GM21619 (cell line): ENCODE data around the gene ACSS3.
"Not testable (repeated sequence)": the region's sequence is repeated elsewhere in the genome, so short reads cannot be mapped to it uniquely, and the experiment has no call there.

Experiments
- ATAC-seq: cut with Tn5 transposase; IDR thresholded peaks from one replicate; pipeline ENCODE4 v1.9.1; 2021; ENCODE audit not compliant: unreplicated experiment

ACSS3 gene

DNA sequence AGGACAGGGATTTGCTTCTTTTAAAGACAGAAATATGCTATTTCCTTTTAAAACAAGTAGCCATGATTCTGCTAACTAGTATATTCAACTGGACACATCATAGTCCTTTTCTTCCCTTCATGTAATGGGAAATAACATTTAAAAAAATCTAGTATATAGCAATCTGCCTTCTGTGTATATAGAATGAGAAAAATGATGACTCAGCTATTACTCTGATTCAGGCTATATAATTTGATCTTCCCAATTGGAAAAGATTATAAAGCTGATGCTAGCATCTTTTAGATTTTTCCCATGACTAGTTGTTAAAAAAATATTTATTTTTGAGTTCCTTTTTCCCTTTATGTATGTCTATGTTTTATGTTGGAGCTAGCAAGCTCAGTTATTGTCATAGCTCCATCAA is 86.9 kb downstream of the ACSS3 start:
- ATAC-seq = no peak

GRCh38 chr12:81166790-81167189 is 88.9 kb downstream of the ACSS3 start:
- no peak for ATAC-seq

- ATAC-seq = no peak
These were observed 89.8 kb downstream of the ACSS3 start for GRCh38 chr12:81167694-81168093.

DNA sequence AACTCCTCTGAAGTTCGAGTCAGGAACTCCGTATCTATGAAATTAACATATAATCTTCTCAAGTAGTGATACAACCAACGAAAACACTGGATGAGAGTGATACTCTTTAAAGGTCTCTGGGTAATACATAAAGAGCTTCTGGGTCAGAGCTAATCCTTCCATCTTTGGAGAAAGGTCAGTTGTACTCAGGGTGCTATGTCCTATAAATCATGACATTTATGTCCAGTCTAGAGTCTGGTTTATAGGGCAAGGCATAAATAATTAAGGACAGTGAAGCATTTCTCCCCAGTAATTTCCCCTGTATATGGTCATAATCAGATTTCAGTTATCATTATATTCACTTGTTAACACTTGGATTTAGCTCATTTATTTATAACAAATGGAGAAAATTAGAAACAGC is 90.6 kb downstream of the ACSS3 start:
- no peak for ATAC-seq

- ATAC-seq = no peak
These were observed 92.2 kb downstream of the ACSS3 start for GRCh38 chr12:81170072-81170471.

GRCh38 chr12:81172851-81173250 is 95.0 kb downstream of the ACSS3 start:
- ATAC-seq = no peak

GRCh38 chr12:81174664-81175063 is 96.8 kb downstream of the ACSS3 start:
- no peak for ATAC-seq

DNA sequence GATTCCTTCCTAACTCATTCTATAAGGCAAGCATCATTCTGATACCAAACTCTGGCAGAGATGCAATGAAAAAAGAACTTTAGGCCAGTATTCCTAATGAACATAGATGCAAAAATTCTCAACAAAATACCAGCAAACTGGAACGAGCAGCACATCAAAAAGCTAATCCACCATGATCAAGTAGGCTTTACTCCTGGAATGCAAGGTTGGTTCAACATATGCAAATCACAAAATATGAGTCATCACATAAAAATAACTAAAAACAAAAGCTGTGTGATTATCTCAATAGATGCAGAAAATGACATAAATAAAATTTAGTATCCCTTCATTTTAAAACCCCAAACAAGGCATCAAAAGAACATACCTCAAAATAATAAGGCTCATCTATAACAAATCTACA is 98.9 kb downstream of the ACSS3 start:
- ATAC-seq = no peak

- ATAC-seq = no peak
These were observed 103.8 kb downstream of the ACSS3 start for GRCh38 chr12:81181691-81182090.

- no peak for ATAC-seq
These were observed 109.8 kb downstream of the ACSS3 start for GRCh38 chr12:81187686-81188085.

DNA sequence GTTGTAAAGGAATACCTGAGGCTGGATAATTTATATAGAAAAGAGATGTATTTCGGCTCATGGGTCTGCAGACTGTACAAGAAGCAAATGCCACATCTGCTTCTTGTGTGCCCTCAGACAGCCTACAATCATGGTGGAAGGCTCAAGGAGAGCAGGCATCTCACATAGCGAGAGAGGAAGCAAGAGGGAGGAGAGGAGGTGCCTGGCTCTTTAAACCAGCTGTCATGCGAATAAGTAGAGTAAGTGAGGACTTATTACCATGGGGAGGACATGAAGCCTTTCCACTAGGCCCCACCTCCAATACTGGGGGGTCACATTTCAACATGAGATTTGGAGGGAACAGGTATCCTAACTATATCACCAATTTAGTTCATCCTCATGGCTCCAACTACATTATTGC is 118.7 kb downstream of the ACSS3 start:
- ATAC-seq = no peak

DNA sequence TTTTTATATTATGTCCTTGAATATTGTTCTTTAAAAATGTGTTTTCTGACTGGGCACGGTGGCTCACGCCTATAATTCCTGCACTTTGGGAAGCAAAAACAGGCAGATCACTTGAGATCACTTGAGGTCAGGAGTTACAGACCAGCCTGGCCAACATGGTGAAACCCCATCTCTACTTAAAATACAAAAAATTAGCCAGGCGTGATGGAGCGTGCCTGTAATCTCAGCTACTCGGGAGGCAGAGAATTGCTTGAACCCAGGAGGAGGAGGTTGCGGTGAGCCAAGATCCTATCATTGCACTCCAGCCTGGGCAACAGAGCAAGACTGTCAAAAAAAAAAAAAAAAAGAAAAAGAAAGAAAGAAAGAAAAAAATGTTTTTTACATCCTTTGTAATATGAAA is 122.7 kb downstream of the ACSS3 start:
- not testable (repeated sequence) for ATAC-seq

DNA sequence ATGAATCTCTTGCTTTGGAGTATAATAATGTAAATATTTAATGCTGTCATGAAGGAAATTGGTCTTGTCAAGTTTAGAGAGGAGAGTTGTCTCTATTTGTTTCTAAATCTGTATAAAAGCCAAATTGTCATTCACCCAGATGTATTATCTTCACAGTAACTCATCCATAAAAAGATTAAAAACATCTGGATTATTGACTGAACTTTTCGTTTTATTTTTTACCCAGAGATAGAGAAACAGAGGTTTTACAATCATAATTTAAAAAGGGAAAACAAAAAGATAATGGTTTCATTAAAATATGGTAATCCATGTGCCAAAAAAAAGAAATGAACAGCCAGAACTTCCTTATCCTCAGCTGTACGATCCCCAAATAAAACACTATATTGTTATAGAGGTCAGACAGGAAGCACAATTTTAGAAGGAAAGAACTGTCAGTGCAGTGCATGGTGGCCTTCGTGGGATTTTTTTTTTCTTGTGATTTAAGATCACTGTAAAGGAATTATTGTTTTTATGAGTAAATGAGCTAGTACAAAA is 125.9 kb downstream of the ACSS3 start:
- ATAC-seq = no peak

DNA sequence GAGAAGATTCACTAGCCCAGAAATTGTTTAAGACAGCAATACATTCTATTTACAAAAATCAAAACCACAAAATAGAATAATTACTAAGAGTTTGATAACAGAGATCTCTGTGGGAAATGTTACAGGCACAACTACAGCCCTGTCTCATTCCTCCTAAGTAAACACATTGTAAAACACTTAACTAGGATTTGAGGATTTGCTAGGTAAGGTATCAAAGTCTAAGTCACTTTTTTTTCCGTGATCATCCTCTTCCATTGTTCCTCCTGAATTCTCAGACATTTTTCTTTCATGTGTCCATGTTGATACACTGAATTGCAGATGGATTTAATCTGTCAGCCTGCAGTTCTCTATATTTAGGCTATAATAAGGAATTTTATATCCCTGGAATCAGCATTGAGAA is 127.5 kb downstream of the ACSS3 start:
- ATAC-seq = no peak

DNA sequence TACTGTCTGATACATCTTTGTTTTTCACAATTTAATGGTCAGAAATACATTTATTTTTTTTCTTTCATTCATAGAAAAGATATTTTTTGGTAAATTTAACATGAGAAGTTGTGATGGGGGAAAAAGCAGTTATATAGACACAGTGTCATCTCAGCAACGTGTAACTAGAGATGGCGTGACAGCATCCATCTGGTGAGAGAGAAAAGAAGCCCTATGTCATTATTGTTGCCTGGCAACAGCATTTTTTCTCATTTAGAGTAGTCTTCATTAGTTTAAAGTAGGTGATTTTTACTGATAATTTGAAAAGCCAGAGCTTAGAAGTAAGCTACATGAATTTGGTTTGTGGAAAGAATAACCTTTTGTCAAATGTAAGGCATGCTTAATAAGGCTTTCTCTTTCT is 128.6 kb downstream of the ACSS3 start:
- ATAC-seq = no peak

GRCh38 chr12:81207173-81207572 is 129.3 kb downstream of the ACSS3 start:
- no peak for ATAC-seq

DNA sequence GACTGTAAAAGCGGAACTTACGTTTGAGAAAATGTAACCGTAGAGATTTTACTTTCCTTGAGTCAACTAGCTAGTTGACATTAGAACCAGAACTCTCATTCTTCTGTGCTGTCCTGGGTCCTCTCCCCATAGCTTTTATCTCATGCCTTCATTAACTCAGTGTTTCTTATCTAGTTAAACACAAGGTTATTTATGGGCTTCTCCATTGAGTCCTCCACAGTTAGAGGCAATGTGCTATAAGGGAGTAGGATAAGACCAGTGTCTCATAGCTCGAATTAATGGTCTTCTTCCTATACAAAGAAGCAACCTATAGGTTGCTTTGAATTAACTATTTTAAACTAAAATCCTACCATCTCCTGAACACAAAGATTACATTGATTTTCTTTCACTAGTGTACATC is 129.8 kb downstream of the ACSS3 start:
- no peak for ATAC-seq

GRCh38 chr12:81208187-81208911 is 130.5 kb downstream of the ACSS3 start:
- ATAC-seq = no peak

DNA sequence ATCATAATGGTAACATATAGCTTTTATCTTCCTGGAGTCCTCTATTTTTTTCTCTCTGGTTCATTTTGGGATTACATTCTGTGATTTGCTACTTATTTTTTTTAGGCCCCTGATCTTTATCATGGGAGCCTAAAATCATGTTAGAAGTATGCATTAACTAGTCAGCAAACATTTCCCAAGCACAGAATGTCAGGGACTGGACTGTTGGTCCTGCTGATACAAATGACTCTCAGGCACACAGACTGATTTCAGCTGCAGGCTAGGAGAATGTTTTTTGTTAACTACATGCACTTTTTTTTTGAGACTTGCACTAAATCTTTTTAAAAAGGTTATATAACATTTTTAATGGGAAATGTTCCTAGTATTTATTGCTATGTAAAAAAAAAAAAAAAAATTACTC is 131.1 kb downstream of the ACSS3 start:
- no peak for ATAC-seq

DNA sequence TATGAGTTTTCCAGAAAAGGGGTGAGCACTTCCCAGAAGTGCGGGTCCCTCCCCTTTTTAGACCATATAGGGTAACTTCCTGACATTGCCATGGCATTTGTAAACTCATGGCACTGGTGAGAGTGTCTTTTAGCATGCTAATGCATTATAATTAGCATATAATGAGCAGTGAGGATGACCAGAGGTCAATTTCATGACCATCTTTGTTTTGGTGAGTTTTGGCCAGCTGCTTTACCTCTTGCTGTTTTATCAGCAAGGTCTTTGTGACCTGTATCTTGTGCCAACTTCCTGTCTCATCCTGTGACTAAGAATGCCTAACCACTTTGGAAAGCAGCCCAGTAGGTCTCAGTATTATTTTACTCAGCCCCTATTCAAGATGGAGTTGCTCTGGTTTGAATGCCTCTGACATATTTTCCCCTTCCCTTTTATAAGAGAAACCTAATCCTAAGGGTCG is 131.9 kb downstream of the ACSS3 start:
- not testable (repeated sequence) for ATAC-seq

DNA sequence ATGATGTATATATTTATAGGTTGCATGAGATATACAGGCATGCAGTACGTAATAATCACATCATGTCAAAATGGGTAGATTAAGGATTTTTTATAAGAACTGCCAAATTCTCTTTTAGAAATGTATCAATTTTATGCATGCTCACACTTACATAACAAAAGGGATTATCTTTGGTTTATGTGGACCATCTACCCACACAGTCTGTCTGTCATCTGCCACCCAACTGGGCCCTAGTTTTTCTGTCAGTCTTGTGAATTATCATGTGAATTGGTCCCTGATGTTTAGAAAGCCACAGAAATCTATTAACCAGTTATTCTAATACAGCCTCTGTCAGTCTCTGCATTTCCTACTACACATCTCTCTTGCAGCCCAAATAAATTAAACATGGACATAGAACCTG is 133.4 kb downstream of the ACSS3 start:
- ATAC-seq = no peak

- ATAC-seq = no peak
These were observed 135.3 kb downstream of the ACSS3 start for GRCh38 chr12:81212996-81213696.
